ENCODE data around the gene EML6.

DNA sequence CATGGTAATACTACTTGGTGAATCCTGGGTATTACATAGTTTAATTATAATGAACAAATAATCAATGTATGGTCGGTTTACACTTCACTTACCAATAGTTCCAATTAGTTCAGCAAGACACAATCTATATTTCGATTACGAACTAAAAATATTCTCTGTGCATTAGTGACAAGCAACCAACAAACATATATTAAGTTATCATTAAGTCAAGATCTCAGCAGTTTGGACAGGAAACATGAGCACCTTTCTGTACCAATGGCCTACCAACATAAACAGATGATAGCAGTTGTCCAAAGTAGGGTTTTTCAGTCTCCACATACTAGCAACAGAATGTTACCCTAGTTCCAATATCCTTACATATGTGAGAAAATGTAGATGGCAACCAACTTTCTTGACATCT, 294.0 kb downstream of the EML6 start:
- TF ChIP-seq, protein P1, sequence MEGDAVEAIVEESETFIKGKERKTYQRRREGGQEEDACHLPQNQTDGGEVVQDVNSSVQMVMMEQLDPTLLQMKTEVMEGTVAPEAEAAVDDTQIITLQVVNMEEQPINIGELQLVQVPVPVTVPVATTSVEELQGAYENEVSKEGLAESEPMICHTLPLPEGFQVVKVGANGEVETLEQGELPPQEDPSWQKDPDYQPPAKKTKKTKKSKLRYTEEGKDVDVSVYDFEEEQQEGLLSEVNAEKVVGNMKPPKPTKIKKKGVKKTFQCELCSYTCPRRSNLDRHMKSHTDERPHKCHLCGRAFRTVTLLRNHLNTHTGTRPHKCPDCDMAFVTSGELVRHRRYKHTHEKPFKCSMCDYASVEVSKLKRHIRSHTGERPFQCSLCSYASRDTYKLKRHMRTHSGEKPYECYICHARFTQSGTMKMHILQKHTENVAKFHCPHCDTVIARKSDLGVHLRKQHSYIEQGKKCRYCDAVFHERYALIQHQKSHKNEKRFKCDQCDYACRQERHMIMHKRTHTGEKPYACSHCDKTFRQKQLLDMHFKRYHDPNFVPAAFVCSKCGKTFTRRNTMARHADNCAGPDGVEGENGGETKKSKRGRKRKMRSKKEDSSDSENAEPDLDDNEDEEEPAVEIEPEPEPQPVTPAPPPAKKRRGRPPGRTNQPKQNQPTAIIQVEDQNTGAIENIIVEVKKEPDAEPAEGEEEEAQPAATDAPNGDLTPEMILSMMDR (IDR thresholded peaks at IDR 0.05; ENCODE audit: low read depth, low read length) = no peak
- TF ChIP-seq EZH2phosphoT487 (IDR thresholded peaks at IDR 0.05; ENCODE audit: low read depth) = no peak
